ENCODE results near the gene DNAJC12.
A peak's percentile ranks its signal among the peaks of the same experiment; 100 is the strongest.

DNAJC12 gene

GRCh38 chr10:67772894-67773511, 65.0 kb downstream of the DNAJC12 start:
- Histone ChIP-seq H3F3A (ENCODE audit: insufficient read depth, low read length) (peaks cover 9% of the 10 kb centered on the region; the same call in 1 of the 2 replicates), H3K4me1 (ENCODE audit: low read length) (peaks cover 36% of the 10 kb centered on the region), H3K4me3 (ENCODE audit: low read length) (no peak overlapping the region), H3K4me2 (ENCODE audit: low read depth, low read length) (no peak overlapping the region), H3K79me2 (ENCODE audit: low read length) (no peaks in the 10 kb centered on the region), H3K9ac (ENCODE audit: low read length) (no peak overlapping the region), H3K27me3 (replicated peaks; ENCODE audit: insufficient read depth, low read length) (no peaks in the 10 kb centered on the region), H3K27ac (ENCODE audit: low read length) (peak overlapping the region; percentile 35; the same call in 1 of the 2 replicates), H4K20me1 (ENCODE audit: insufficient read depth, low read length) (no peaks in the 10 kb centered on the region), H3K36me3 (replicated peaks; ENCODE audit: insufficient read depth, low read length) (no peaks in the 10 kb centered on the region), H3K9me3 (replicated peaks; ENCODE audit: insufficient read depth, low read length) (no peaks in the 10 kb centered on the region), H3K9me2 (replicated peaks; ENCODE audit: insufficient read depth, low read length) (no peaks in the 10 kb centered on the region), H2AFZ (ENCODE audit: low read length) (0 out of 2 replicates have a peak overlapping the region, but pooled peaks have one; percentile 21)
- TF ChIP-seq, protein P1, sequence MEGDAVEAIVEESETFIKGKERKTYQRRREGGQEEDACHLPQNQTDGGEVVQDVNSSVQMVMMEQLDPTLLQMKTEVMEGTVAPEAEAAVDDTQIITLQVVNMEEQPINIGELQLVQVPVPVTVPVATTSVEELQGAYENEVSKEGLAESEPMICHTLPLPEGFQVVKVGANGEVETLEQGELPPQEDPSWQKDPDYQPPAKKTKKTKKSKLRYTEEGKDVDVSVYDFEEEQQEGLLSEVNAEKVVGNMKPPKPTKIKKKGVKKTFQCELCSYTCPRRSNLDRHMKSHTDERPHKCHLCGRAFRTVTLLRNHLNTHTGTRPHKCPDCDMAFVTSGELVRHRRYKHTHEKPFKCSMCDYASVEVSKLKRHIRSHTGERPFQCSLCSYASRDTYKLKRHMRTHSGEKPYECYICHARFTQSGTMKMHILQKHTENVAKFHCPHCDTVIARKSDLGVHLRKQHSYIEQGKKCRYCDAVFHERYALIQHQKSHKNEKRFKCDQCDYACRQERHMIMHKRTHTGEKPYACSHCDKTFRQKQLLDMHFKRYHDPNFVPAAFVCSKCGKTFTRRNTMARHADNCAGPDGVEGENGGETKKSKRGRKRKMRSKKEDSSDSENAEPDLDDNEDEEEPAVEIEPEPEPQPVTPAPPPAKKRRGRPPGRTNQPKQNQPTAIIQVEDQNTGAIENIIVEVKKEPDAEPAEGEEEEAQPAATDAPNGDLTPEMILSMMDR (IDR thresholded peaks at IDR 0.05; ENCODE audit: low read length): no peak
- TF ChIP-seq EZH2phosphoT487 (IDR thresholded peaks at IDR 0.05; ENCODE audit: low read length) (no peak), EZH2 (optimal IDR thresholded peaks at IDR 0.05; ENCODE audit: low read depth, low read length) (no peak)
- DNase-seq: peak; percentile 60

DNA sequence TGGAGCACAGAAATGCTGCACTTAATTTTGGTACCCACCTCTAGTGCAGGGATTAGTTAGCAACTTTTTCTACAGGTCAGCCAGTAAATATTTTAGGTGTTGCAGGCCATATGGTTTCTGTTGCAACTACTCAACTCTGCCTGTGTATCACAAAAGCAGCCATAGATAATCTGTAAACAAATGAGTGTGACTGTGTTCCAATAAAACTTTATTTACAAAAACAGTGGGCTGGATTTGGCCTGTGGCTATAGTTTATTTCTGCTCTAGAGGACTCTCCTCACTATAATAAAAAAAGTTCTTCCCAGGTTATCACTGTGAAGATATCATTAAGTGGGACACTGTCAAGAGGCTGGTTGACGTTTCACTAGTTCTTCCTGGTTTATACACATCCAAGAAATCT, 65.8 kb downstream of the DNAJC12 start:
- Histone ChIP-seq H3K27me3 (replicated peaks; ENCODE audit: insufficient read depth, low read length) (no peaks in the 10 kb centered on the region), H3F3A (ENCODE audit: insufficient read depth, low read length) (peaks cover 9% of the 10 kb centered on the region; the same call in 1 of the 2 replicates), H3K4me2 (ENCODE audit: low read depth, low read length) (no peak overlapping the region), H3K4me3 (ENCODE audit: low read length) (no peak overlapping the region), H3K36me3 (replicated peaks; ENCODE audit: insufficient read depth, low read length) (no peaks in the 10 kb centered on the region), H4K20me1 (ENCODE audit: insufficient read depth, low read length) (no peaks in the 10 kb centered on the region), H3K79me2 (ENCODE audit: low read length) (no peaks in the 10 kb centered on the region), H3K9me3 (replicated peaks; ENCODE audit: insufficient read depth, low read length) (no peaks in the 10 kb centered on the region), H3K27ac (ENCODE audit: low read length) (peak overlapping the region; percentile 35; the same call in 1 of the 2 replicates), H2AFZ (ENCODE audit: low read length) (no peak overlapping the region), H3K9me2 (replicated peaks; ENCODE audit: insufficient read depth, low read length) (no peaks in the 10 kb centered on the region), H3K4me1 (ENCODE audit: low read length) (peaks cover 36% of the 10 kb centered on the region), H3K9ac (ENCODE audit: low read length) (no peak overlapping the region)
- TF ChIP-seq, protein P1 (IDR thresholded peaks at IDR 0.05; ENCODE audit: low read length): no peak
- TF ChIP-seq EZH2phosphoT487 (IDR thresholded peaks at IDR 0.05; ENCODE audit: low read length): no peak
- TF ChIP-seq EZH2 (optimal IDR thresholded peaks at IDR 0.05; ENCODE audit: low read depth, low read length): no peak
- no peak for DNase-seq

GRCh38 chr10:67771200-67771599, 66.8 kb downstream of the DNAJC12 start:
- Histone ChIP-seq H3K4me1 (ENCODE audit: low read length) (peaks cover 36% of the 10 kb centered on the region), H3K9ac (ENCODE audit: low read length) (no peak overlapping the region), H3K27ac (ENCODE audit: low read length) (peak overlapping the region; percentile 44; the same call in 1 of the 2 replicates), H2AFZ (ENCODE audit: low read length) (peak overlapping the region; percentile 14; the same call in 1 of the 2 replicates), H3K4me2 (ENCODE audit: low read depth, low read length) (no peak overlapping the region), H4K20me1 (ENCODE audit: insufficient read depth, low read length) (no peaks in the 10 kb centered on the region), H3K79me2 (ENCODE audit: low read length) (no peaks in the 10 kb centered on the region), H3K9me2 (replicated peaks; ENCODE audit: insufficient read depth, low read length) (no peaks in the 10 kb centered on the region), H3K9me3 (replicated peaks; ENCODE audit: insufficient read depth, low read length) (no peaks in the 10 kb centered on the region), H3K27me3 (replicated peaks; ENCODE audit: insufficient read depth, low read length) (no peaks in the 10 kb centered on the region), H3K36me3 (replicated peaks; ENCODE audit: insufficient read depth, low read length) (no peaks in the 10 kb centered on the region), H3K4me3 (ENCODE audit: low read length) (no peak overlapping the region), H3F3A (ENCODE audit: insufficient read depth, low read length) (peaks cover 9% of the 10 kb centered on the region; the same call in 1 of the 2 replicates)
- no peak for TF ChIP-seq EZH2 (optimal IDR thresholded peaks at IDR 0.05; ENCODE audit: low read depth, low read length)
- TF ChIP-seq EZH2phosphoT487 (IDR thresholded peaks at IDR 0.05; ENCODE audit: low read length): no peak
- TF ChIP-seq, protein P1 (IDR thresholded peaks at IDR 0.05; ENCODE audit: low read length): no peak
- no peak for DNase-seq
